Thoracic aorta (tissue), 2 donors: Measurements from ENCODE around the gene KCNN3. TPM values are rescaled to one million over a fixed set of nuclear protein-coding genes. Genes with fewer than 3 reads are reported as not detected.

Source experiments
- ATAC-seq: fragments of 150-250 bp; one replicate; pipeline ENCODE4 v1.8.0; 2017; ENCODE audit warnings: low read depth; ENCODE audit not compliant: insufficient number of reproducible peaks, low FRiP score
- DNase-seq: peaks from one replicate; pipeline ENCODE4 v3.0.0-alpha.2; 2020; ENCODE audit warnings: low spot score
- H3K27ac ChIP-seq, 2 donors: fragments of 200-600 bp; sonication (generic); 1 replicate in 1 of 2; 2 replicates in 1 of 2; pipeline ENCODE4 v1.5.1; 2016; ENCODE audit warnings: mild to moderate bottlenecking in 2 of 2, moderate library complexity in 2 of 2
- H3K27me3 ChIP-seq: fragments of 200-600 bp; sonication (generic); replicated peaks from 2 replicates; pipeline ENCODE4 v1.6.0; 2016; ENCODE audit warnings: mild to moderate bottlenecking; ENCODE audit not compliant: insufficient read depth
- H3K36me3 ChIP-seq: fragments of 200-600 bp; sonication (generic); one replicate; pipeline ENCODE4 v1.5.1; 2016
- H3K4me1 ChIP-seq, 2 donors: fragments of 200-600 bp; sonication (generic); 1 replicate in 1 of 2; 2 replicates in 1 of 2; pipeline versions ENCODE4 v1.5.1 to v1.6.0; 2016; ENCODE audit warnings: low read depth in 2 of 2, mild to moderate bottlenecking in 1 of 2; ENCODE audit not compliant: control insufficient read depth in 1 of 2
- H3K4me3 ChIP-seq: fragments of 200-600 bp; sonication (generic); 2 replicates; pipeline ENCODE4 v1.5.1; 2016; ENCODE audit warnings: mild to moderate bottlenecking
- H3K9me3 ChIP-seq: fragments of 200-600 bp; sonication (generic); 2 replicates; pipeline ENCODE4 v1.5.1; 2016
- CTCF ChIP-seq: fragments of 200-600 bp; sonication (generic); IDR thresholded peaks from one replicate; pipeline ENCODE4 v1.5.1; 2019; ENCODE audit warnings: antibody characterized with exemption
- total RNA-seq, 2 donors: library from RNA; depleted of rRNA; stranded (reverse); fragments of >200 nt; gene quantifications; one replicate each; pipeline versions ENCODE4 v1.1.0 to v1.2.3, GENCODE V29; 2016

KCNN3 gene
- total RNA-seq, 2 donors from 2014 or later = 0.95 to 1.8 TPM

- no peaks in the 10 kb centered on the region for H3K27me3 ChIP-seq
- H3K4me1 ChIP-seq = no peaks in the 10 kb centered on the region
- no peak overlapping the region for H3K27ac ChIP-seq
- no peak for DNase-seq
- peak; percentile 45 for TF ChIP-seq CTCF
- no peaks in the 10 kb centered on the region for H3K9me3 ChIP-seq
- H3K4me3 ChIP-seq = no peak overlapping the region
- no peaks in the 10 kb centered on the region for H3K36me3 ChIP-seq
- ATAC-seq = no peak
Observed at GRCh38 chr1:154669464-154670282, 200.4 kb downstream of the KCNN3 start.

GRCh38 chr1:154666051-154666790, 203.9 kb downstream of the KCNN3 start:
- TF ChIP-seq CTCF = no peak
- ATAC-seq = no peak
- Histone ChIP-seq H3K27ac (no peak overlapping the region), H3K36me3 (no peaks in the 10 kb centered on the region), H3K4me3 (no peak overlapping the region), H3K27me3 (no peaks in the 10 kb centered on the region), H3K4me1 (no peaks in the 10 kb centered on the region), H3K9me3 (no peaks in the 10 kb centered on the region)
- DNase-seq = no peak

GRCh38 chr1:154664331-154665002, 205.6 kb downstream of the KCNN3 start:
- no peak for ATAC-seq
- DNase-seq = no peak
- no peaks in the 10 kb centered on the region for H3K9me3 ChIP-seq
- no peak overlapping the region for H3K27ac ChIP-seq
- H3K4me1 ChIP-seq = no peaks in the 10 kb centered on the region
- H3K4me3 ChIP-seq = no peak overlapping the region
- H3K27me3 ChIP-seq = no peaks in the 10 kb centered on the region
- no peak for TF ChIP-seq CTCF
- no peaks in the 10 kb centered on the region for H3K36me3 ChIP-seq

GRCh38 chr1:154663471-154664060, 206.5 kb downstream of the KCNN3 start:
- no peaks in the 10 kb centered on the region for H3K9me3 ChIP-seq
- DNase-seq (no peak), ATAC-seq (no peak)
- no peak overlapping the region for H3K4me3 ChIP-seq
- H3K36me3 ChIP-seq = no peaks in the 10 kb centered on the region
- H3K27ac ChIP-seq = no peak overlapping the region
- H3K4me1 ChIP-seq = no peaks in the 10 kb centered on the region
- no peaks in the 10 kb centered on the region for H3K27me3 ChIP-seq
- no peak for TF ChIP-seq CTCF

GRCh38 chr1:154661110-154661509, 209.0 kb downstream of the KCNN3 start:
- no peaks in the 10 kb centered on the region for H3K36me3 ChIP-seq
- TF ChIP-seq CTCF = no peak

More at GRCh38 chr1:154661110-154661509, 209.0 kb downstream of the KCNN3 start:
- no peak for DNase-seq
- no peak overlapping the region for H3K27ac ChIP-seq
- H3K4me1 ChIP-seq = no peaks in the 10 kb centered on the region
- H3K9me3 ChIP-seq = no peaks in the 10 kb centered on the region
- no peak overlapping the region for H3K4me3 ChIP-seq
- no peaks in the 10 kb centered on the region for H3K27me3 ChIP-seq
- no peak for ATAC-seq
